Measurements from ENCODE around the gene TNRC6C. TPM values are rescaled to one million over a fixed set of nuclear protein-coding genes. Genes with fewer than 3 reads are reported as not detected.

TNRC6C gene
- total RNA-seq, 4 donors from 2014 or later: 9.1 to 32.7 (median 14.3) TPM

- DNase-seq: no peak
- no peaks in the 10 kb centered on the region for H3K9me3 ChIP-seq
- no peaks in the 10 kb centered on the region for H3K27me3 ChIP-seq
- TF ChIP-seq POLR2A (IDR thresholded peaks at IDR 0.05): no peak
- H3K27ac ChIP-seq: no peak overlapping the region
- H3K4me1 ChIP-seq: peaks cover 0 to 13% of the 10 kb centered on the region in 2 donors
- H3K36me3 ChIP-seq: peaks cover 16 to 21% of the 10 kb centered on the region in 2 donors
- 77 to 87% methylated on average over 5 of the region's 5 CpGs for WGBS, 2 donors
- intact Hi-C loops (cut with DNase I): no loop called here
- no peak overlapping the region for H3K4me3 ChIP-seq (replicated peaks in 1 of 3)
Observed at GRCh38 chr17:78053777-78054468, 95.4 kb downstream of the TNRC6C start.

GRCh38 chr17:78057113-78057740 is 98.7 kb downstream of the TNRC6C start:
- 65 to 77% methylated on average over 3 of the region's 3 CpGs for WGBS, 2 donors
- intact Hi-C loops (cut with DNase I): no loop called here
- H3K9me3 ChIP-seq: no peaks in the 10 kb centered on the region
- TF ChIP-seq CTCF (IDR thresholded peaks at IDR 0.05): no peak
- no peak for TF ChIP-seq POLR2A (IDR thresholded peaks at IDR 0.05)
- no peak overlapping the region for H3K4me3 ChIP-seq (replicated peaks in 1 of 3)
- no peak overlapping the region for H3K27ac ChIP-seq
- DNase-seq: no peak
- peaks cover 0 to 6% of the 10 kb centered on the region in 2 donors for H3K36me3 ChIP-seq
- H3K27me3 ChIP-seq: no peaks in the 10 kb centered on the region
- H3K4me1 ChIP-seq: peaks cover 0 to 16% of the 10 kb centered on the region in 2 donors

- TF ChIP-seq CTCF (IDR thresholded peaks at IDR 0.05) (no peak), POLR2A (IDR thresholded peaks at IDR 0.05) (no peak)
- Histone ChIP-seq H3K36me3 (peaks cover 0 to 6% of the 10 kb centered on the region in 2 donors), H3K27ac (peak overlapping the region in 1 of 3 donors; percentile 40), H3K27me3 (no peaks in the 10 kb centered on the region), H3K4me3 (replicated peaks in 1 of 3) (no peak overlapping the region), H3K9me3 (no peaks in the 10 kb centered on the region), H3K4me1 (peaks cover 0 to 16% of the 10 kb centered on the region in 2 donors)
- 51 to 55% methylated on average over 6 of the region's 6 CpGs for WGBS, 2 donors
- intact Hi-C loops (cut with DNase I): no loop called here
- DNase-seq: peak; percentile 30 to 39
Observed at GRCh38 chr17:78058001-78058400, 99.5 kb downstream of the TNRC6C start.

- H3K27ac ChIP-seq: no peak overlapping the region
- DNase-seq: no peak
- H3K27me3 ChIP-seq: no peaks in the 10 kb centered on the region
- H3K36me3 ChIP-seq: peaks cover 0 to 6% of the 10 kb centered on the region in 2 donors
- no peak overlapping the region for H3K4me3 ChIP-seq (replicated peaks in 1 of 3)
- peaks cover 0 to 16% of the 10 kb centered on the region in 2 donors for H3K4me1 ChIP-seq
- no peaks in the 10 kb centered on the region for H3K9me3 ChIP-seq
- intact Hi-C loops (cut with DNase I): no loop called here
- 70 to 86% methylated on average over 1 of the region's 1 CpG for WGBS, 2 donors
- TF ChIP-seq CTCF (IDR thresholded peaks at IDR 0.05) (no peak), POLR2A (IDR thresholded peaks at IDR 0.05) (no peak)
Observed at GRCh38 chr17:78058581-78058980, 100.1 kb downstream of the TNRC6C start.

- H3K9me3 ChIP-seq: no peaks in the 10 kb centered on the region
- H3K36me3 ChIP-seq: no peaks in the 10 kb centered on the region
- peaks cover 0 to 12% of the 10 kb centered on the region in 2 donors for H3K4me1 ChIP-seq
- H3K4me3 ChIP-seq (replicated peaks in 1 of 3): no peak overlapping the region
- DNase-seq: no peak
- H3K27ac ChIP-seq: no peak overlapping the region
- no peaks in the 10 kb centered on the region for H3K27me3 ChIP-seq
- TF ChIP-seq POLR2A (IDR thresholded peaks at IDR 0.05): no peak
- TF ChIP-seq CTCF (IDR thresholded peaks at IDR 0.05): no peak
- WGBS, 2 donors: 93 to 95% methylated on average over 2 of the region's 2 CpGs
- intact Hi-C loops (cut with DNase I): no loop called here
Observed at GRCh38 chr17:78062596-78062995, 104.1 kb downstream of the TNRC6C start.
